GM12874 (cell line): ENCODE results near the gene DLG2.

ENCODE experiments used
- CTCF ChIP-seq: IDR thresholded peaks from 2 replicates; pipeline ENCODE4 v1.5.1; 2011; ENCODE audit warnings: low read depth, mild to moderate bottlenecking, control low read depth, low read length, moderate library complexity; ENCODE audit not compliant: insufficient read depth

DLG2 gene

GRCh38 chr11:83454674-83455073, 2172.5 kb downstream of the DLG2 start:
- TF ChIP-seq CTCF: no peak

- no peak for TF ChIP-seq CTCF
Measured at GRCh38 chr11:83449338-83449913, 2177.7 kb downstream of the DLG2 start.

GRCh38 chr11:83448686-83449085, 2178.5 kb downstream of the DLG2 start:
- TF ChIP-seq CTCF: no peak

- TF ChIP-seq CTCF: no peak
Measured at GRCh38 chr11:83441601-83442000, 2185.5 kb downstream of the DLG2 start.

GRCh38 chr11:83441171-83441570, 2186.0 kb downstream of the DLG2 start:
- TF ChIP-seq CTCF: no peak

GRCh38 chr11:83438438-83438837, 2188.7 kb downstream of the DLG2 start:
- TF ChIP-seq CTCF: no peak

- TF ChIP-seq CTCF: no peak
Measured at GRCh38 chr11:83437939-83438338, 2189.2 kb downstream of the DLG2 start.

- TF ChIP-seq CTCF: no peak
Measured at GRCh38 chr11:83436855-83437254, 2190.3 kb downstream of the DLG2 start.
